PFSK-1 (cell line): Measurements from ENCODE around the gene SLC8A3.

ENCODE experiments used
- FOXP2 ChIP-seq: optimal IDR thresholded peaks from 2 replicates; pipeline ENCODE3; 2011; ENCODE audit warnings: borderline replicate concordance, control low read depth, inconsistent platforms; ENCODE audit not compliant: insufficient read depth; ENCODE audit errors: extremely low read length, extremely low read depth
- POLR2AphosphoS5 ChIP-seq: IDR thresholded peaks from 2 replicates; pipeline ENCODE4 v1.6.1; 2012; ENCODE audit warnings: low read depth, mild to moderate bottlenecking, control low read depth, low read length, moderate library complexity
- REST ChIP-seq, 2 experiments: IDR thresholded peaks; 2 replicates each; pipeline versions ENCODE4 v1.6.1 to v1.8.0; 2011 to 2012; ENCODE audit warnings: low read depth in 2 of 2, low read length in 2 of 2, control low read depth in 1 of 2, inconsistent platforms in 1 of 2, mild to moderate bottlenecking in 1 of 2, moderate library complexity in 1 of 2; ENCODE audit not compliant: insufficient read depth in 1 of 2
- SIN3A ChIP-seq: IDR thresholded peaks from 2 replicates; pipeline ENCODE4 v1.6.1; 2012; ENCODE audit warnings: mild to moderate bottlenecking, low read length, moderate library complexity, borderline replicate concordance; ENCODE audit not compliant: insufficient read depth
- TAF1 ChIP-seq: IDR thresholded peaks from 2 replicates; pipeline ENCODE4 v1.6.1; 2012; ENCODE audit warnings: low read length, control low read depth, borderline replicate concordance; ENCODE audit not compliant: insufficient read depth

The SLC8A3 gene

GRCh38 chr14:70036665-70037064 is 152.1 kb downstream of the SLC8A3 start:
- peak; percentile 49 to 86; a peak in 2 of 4 replicates for TF ChIP-seq REST (IDR thresholded peaks at IDR 0.05; ENCODE audit: insufficient read depth in 1 of 2, low read depth in 2 of 2, low read length in 2 of 2)
- no peak for TF ChIP-seq FOXP2
- no peak for TF ChIP-seq TAF1
- TF ChIP-seq POLR2AphosphoS5: no peak
- TF ChIP-seq SIN3A: no peak

- TF ChIP-seq FOXP2 (no peak), REST (IDR thresholded peaks at IDR 0.05; ENCODE audit: insufficient read depth in 1 of 2, low read depth in 2 of 2, low read length in 2 of 2) (no peak), SIN3A (no peak), POLR2AphosphoS5 (no peak), TAF1 (no peak)
Measured at GRCh38 chr14:70034257-70034656, 154.5 kb downstream of the SLC8A3 start.

GRCh38 chr14:70033561-70033960 is 155.2 kb downstream of the SLC8A3 start:
- no peak for TF ChIP-seq FOXP2
- no peak for TF ChIP-seq POLR2AphosphoS5
- TF ChIP-seq SIN3A: no peak
- TF ChIP-seq TAF1: no peak
- no peak for TF ChIP-seq REST (IDR thresholded peaks at IDR 0.05; ENCODE audit: insufficient read depth in 1 of 2, low read depth in 2 of 2, low read length in 2 of 2)

GRCh38 chr14:70033116-70033515 is 155.6 kb downstream of the SLC8A3 start:
- TF ChIP-seq TAF1 (no peak), SIN3A (no peak), POLR2AphosphoS5 (no peak), FOXP2 (no peak), REST (IDR thresholded peaks at IDR 0.05; ENCODE audit: insufficient read depth in 1 of 2, low read depth in 2 of 2, low read length in 2 of 2) (no peak)

GRCh38 chr14:70032447-70032846 is 156.3 kb downstream of the SLC8A3 start:
- TF ChIP-seq FOXP2: no peak
- no peak for TF ChIP-seq TAF1
- TF ChIP-seq SIN3A: no peak
- no peak for TF ChIP-seq REST (IDR thresholded peaks at IDR 0.05; ENCODE audit: insufficient read depth in 1 of 2, low read depth in 2 of 2, low read length in 2 of 2)
- no peak for TF ChIP-seq POLR2AphosphoS5
